Kidney epithelial cell (primary cell): ENCODE measurements around the gene GALM. TPM values are rescaled to one million over a fixed set of nuclear protein-coding genes. Genes with fewer than 3 reads are reported as not detected.
"Not testable (repeated sequence)": the region's sequence is repeated elsewhere in the genome, so short reads cannot be mapped to it uniquely, and the experiment has no call there.

Experiments used
- DNase-seq: peaks from one replicate; pipeline ENCODE4 v3.0.0-alpha.2; 2010; ENCODE audit warnings: low read depth
- H3K27me3 ChIP-seq: 2 replicates; pipeline ENCODE4 v1.6.0; 2011; ENCODE audit warnings: low read length; ENCODE audit not compliant: control insufficient read depth, insufficient read depth
- H3K36me3 ChIP-seq: 2 replicates; pipeline ENCODE4 v1.5.1; 2011; ENCODE audit warnings: low read length; ENCODE audit not compliant: control insufficient read depth, insufficient read depth
- H3K4me3 ChIP-seq: 2 replicates; pipeline ENCODE4 v1.5.1; 2011; ENCODE audit warnings: low read depth, mild to moderate bottlenecking, control low read depth, low read length
- total RNA-seq: library from RNA; depleted of rRNA; stranded (reverse); fragments of >200 nt; gene quantifications from 2 replicates; pipeline ENCODE4 v1.2.3, GENCODE V29; 2015
- TF ChIP-seq, protein P1 (sequence below): IDR thresholded peaks from 2 replicates; pipeline ENCODE4 v1.5.1; 2011; ENCODE audit warnings: mild to moderate bottlenecking, moderate library complexity, low read length, control low read depth, inconsistent platforms; ENCODE audit not compliant: insufficient read depth, poor library complexity, severe bottlenecking

The GALM gene
- total RNA-seq, 1 donor from 2014 or later, result 10.1 TPM

DNA sequence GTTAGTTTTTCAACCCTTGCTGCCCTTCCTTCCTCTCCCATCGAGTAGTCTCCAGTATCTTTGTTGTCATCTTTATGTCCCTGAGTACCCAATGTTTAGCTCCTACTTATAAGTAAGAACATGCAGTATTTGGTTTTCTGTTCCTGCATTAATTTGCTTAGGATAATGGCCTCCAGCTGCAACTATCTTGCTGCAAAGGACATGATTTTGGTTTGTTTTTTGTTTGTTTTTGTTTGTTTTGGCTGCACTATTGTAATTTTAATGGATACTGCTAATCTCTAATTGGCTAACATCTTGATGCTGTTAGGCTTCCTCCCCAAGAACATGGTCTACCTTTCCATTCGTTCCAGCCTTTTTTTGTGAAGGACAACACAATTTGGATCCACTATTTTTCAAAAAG is 32.0 kb upstream of the GALM start:
- no peak for DNase-seq
- Histone ChIP-seq H3K27me3 (no peaks in the 10 kb centered on the region), H3K36me3 (no peaks in the 10 kb centered on the region), H3K4me3 (no peak overlapping the region)
- TF ChIP-seq, protein P1, sequence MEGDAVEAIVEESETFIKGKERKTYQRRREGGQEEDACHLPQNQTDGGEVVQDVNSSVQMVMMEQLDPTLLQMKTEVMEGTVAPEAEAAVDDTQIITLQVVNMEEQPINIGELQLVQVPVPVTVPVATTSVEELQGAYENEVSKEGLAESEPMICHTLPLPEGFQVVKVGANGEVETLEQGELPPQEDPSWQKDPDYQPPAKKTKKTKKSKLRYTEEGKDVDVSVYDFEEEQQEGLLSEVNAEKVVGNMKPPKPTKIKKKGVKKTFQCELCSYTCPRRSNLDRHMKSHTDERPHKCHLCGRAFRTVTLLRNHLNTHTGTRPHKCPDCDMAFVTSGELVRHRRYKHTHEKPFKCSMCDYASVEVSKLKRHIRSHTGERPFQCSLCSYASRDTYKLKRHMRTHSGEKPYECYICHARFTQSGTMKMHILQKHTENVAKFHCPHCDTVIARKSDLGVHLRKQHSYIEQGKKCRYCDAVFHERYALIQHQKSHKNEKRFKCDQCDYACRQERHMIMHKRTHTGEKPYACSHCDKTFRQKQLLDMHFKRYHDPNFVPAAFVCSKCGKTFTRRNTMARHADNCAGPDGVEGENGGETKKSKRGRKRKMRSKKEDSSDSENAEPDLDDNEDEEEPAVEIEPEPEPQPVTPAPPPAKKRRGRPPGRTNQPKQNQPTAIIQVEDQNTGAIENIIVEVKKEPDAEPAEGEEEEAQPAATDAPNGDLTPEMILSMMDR, result no peak

DNA sequence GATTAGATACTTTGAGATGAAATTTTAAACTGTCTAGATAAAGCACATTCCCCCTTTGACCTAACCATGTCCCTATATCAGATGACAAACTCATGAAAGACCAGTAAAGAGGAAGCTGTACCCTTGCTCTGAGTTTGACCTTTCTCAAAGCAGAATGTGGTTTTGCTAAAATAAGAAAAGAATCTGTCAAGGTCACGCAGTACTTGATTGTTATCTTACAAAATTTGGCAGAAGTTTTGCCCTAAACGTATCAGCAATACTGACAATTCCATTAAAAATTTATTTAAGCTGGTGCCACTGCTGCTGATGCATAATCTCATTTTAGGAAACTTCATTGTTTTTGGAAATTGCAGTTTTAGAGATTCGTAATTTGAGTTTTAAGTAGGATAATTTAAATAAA is 31.2 kb upstream of the GALM start:
- no peak for DNase-seq
- TF ChIP-seq, protein P1, result no peak
- Histone ChIP-seq H3K27me3 (no peaks in the 10 kb centered on the region), H3K4me3 (no peak overlapping the region), H3K36me3 (no peaks in the 10 kb centered on the region)

DNA sequence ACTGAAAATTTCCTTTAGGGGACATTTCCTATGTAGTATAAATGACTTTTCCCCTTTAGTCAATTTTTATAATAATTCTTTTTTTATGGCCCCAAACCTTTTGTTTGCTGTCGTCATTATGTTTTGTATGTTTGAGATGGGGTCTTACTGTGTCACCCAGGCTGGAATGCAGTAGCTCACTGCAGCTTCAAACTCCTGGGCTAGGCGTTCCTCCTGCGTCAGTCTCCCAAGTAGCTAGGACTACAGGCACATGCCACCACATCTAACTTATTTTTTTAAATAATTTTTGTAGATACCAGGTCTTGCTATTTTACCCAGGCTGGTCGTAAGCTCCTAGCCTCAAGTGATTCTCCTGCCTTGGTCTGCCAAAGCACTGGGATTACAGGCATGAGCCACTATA is 30.8 kb upstream of the GALM start:
- TF ChIP-seq, protein P1, result no peak
- no peaks in the 10 kb centered on the region for H3K36me3 ChIP-seq
- H3K4me3 ChIP-seq, result no peak overlapping the region
- no peaks in the 10 kb centered on the region for H3K27me3 ChIP-seq
- DNase-seq, result no peak

DNA sequence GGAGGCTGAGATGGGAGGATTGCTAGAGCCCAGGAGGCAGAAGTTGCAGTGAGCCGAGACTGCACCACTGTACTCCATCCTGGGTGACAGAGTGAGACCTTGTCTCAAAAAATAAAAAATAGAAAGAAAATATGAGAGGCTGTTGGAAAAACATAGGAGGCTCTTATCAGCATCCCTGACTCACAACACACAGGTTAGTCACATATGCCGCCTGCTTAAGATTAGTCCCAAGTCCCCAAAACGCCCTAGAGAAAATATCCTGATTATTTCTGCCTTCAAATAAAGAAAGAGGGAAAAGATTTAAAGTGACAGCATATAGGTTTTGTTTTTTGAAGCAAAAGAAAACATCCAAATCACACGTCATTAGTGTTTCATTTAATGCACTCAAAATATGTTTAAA is 29.8 kb upstream of the GALM start:
- TF ChIP-seq, protein P1, result no peak
- no peak overlapping the region for H3K4me3 ChIP-seq

DNA sequence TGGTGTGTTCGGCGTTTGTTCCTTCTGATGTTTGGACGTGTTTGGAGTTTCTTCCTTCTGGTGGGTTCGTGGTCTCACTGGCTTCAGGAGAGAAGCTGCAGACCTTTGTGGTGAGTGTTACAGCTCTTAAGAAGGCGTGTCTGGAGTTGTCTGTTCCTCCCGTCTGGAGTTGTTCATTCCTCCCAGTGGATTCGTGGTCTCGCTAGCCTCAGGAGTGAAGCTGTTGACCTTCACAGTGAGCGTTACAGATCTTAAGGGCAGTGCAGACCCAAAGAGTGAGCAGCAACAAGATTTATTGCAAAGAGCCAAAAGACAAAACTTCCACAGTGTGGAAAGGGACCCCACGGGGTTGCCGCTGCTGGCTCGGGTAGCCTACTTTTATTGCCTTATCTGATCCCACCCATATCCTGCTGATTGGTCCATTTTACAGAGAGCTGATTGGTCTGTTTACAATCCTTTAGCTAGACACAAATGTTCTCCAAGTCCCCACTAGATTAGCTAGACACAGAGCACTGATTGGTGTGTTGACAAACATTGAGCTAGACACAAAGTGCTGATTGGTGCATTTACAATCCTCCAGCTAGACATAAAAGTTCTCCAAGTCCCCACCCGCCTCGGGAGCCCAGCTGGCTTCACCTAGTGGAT is 23.4 kb upstream of the GALM start:
- not testable (repeated sequence) for DNase-seq, H3K27me3 ChIP-seq, H3K36me3 ChIP-seq, H3K4me3 ChIP-seq

More for the DNA sequence above, 29.8 kb upstream of the GALM start:
- Histone ChIP-seq H3K36me3 (no peaks in the 10 kb centered on the region), H3K27me3 (no peaks in the 10 kb centered on the region)
- DNase-seq, result no peak

DNA sequence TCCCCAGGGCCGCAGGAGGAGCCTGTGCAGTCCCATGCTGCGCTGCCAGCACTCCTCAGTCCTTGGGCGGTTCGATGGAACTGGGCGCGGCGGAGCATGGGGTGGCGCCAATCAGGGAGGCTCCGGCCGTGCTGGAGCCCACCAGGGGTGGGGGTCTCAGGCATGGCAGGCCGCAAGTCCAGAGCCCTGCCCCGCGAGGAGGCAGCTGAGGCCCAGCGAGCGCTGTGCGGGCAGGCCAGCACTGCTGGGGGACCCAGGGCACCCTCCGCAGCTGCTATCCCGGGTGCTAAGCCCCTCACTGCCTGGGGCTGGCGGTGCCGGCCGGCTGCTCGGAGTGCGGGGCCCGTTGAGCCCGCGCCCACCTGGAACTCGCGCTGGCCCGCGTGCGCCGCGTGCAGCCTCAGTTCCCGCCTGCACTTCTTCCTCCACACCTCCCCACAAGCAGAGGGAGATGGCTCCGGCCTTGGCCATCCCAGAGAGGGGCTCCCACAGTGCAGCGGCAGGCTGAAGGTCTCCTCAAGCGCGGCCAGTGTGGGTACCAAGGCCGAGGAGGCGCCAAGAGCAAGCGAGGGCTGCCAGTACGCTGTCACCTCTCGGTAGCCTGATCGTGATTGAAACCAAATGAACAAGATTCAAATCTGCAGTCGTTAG is 22.8 kb upstream of the GALM start:
- Histone ChIP-seq H3K27me3 (no peaks in the 10 kb centered on the region), H3K36me3 (no peaks in the 10 kb centered on the region), H3K4me3 (no peak overlapping the region)
- TF ChIP-seq, protein P1, result no peak
- no peak for DNase-seq

DNA sequence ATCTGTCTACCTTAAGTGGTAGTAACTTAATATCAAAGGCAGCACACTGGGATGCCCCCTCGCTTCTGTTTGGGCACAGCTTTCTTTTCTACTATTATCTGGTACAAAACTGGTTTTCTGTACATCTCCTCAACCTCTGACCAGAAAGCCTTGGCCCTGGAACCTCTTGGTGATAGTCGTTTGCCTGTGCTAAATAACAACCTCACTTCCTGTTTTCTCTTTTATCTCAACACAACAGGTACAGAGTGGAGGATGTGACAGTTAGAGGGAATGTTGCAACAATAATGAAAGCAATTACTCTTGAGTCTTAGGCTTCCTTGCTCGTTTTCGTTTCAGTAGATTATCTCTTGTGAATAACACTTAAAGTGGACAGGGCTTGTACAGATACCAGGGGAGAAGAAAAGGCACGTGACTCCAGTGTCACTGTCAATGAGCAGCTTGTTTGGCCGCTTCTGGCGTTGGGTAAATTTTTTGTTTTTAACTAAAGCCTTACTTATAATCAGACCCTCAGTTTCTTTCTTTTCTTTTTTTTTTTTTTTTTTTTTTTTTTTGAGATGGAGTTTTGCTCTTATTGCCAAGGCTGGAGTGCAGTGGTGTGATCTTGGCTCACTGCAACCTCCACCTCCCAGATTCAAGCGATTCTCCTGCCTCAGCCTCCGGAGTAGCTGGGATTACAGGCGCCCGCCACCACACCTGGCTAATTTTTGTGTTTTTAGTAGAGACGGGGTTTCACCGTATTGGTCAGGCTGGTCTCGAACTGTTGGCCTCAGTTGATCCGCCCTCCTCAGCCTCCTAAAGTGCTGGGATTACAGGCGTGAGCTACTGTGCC is 22.0 kb upstream of the GALM start:
- not testable (repeated sequence) for DNase-seq, H3K27me3 ChIP-seq, H3K4me3 ChIP-seq, H3K36me3 ChIP-seq
